HEK293T (cell line): Measurements from ENCODE around the gene MEDAG.

Source experiments
- ARNT ChIP-seq: fragments of 450-650 bp; IDR thresholded peaks from 2 replicates; pipeline ENCODE4 v1.6.1; 2017; ENCODE audit warnings: mild to moderate bottlenecking
- BHLHE40 ChIP-seq: fragments of 450-650 bp; IDR thresholded peaks from 2 replicates; pipeline ENCODE4 v1.6.1; 2016; ENCODE audit warnings: mild to moderate bottlenecking, moderate library complexity, borderline replicate concordance
- ELF4 ChIP-seq: fragments of 450-650 bp; IDR thresholded peaks from 2 replicates; pipeline ENCODE4 v1.6.1; 2017; ENCODE audit warnings: antibody characterized with exemption
- FOXA1 ChIP-seq: fragments of 450-650 bp; IDR thresholded peaks from 2 replicates; pipeline ENCODE4 v1.6.1; 2016; ENCODE audit warnings: mild to moderate bottlenecking
- HDGF ChIP-seq: fragments of 450-650 bp; IDR thresholded peaks from 2 replicates; pipeline ENCODE4 v1.6.1; 2017; ENCODE audit warnings: antibody characterized with exemption, borderline replicate concordance
- L3MBTL2 ChIP-seq: fragments of 450-650 bp; conservative IDR thresholded peaks from 2 replicates; pipeline ENCODE4 v1.6.1; 2016; ENCODE audit warnings: mild to moderate bottlenecking
- NFRKB ChIP-seq: fragments of 450-650 bp; IDR thresholded peaks from 2 replicates; pipeline ENCODE4 v1.6.1; 2016; ENCODE audit warnings: mild to moderate bottlenecking, moderate library complexity
- PKNOX1 ChIP-seq: fragments of 450-650 bp; IDR thresholded peaks from 2 replicates; pipeline ENCODE4 v1.6.1; 2016
- SP1 ChIP-seq: fragments of 450-650 bp; IDR thresholded peaks from 2 replicates; pipeline ENCODE4 v1.6.1; 2017
- SUZ12 ChIP-seq: fragments of 450-650 bp; IDR thresholded peaks from 2 replicates; pipeline ENCODE4 v1.6.1; 2016; ENCODE audit warnings: mild to moderate bottlenecking
- ZNF384 ChIP-seq: fragments of 450-650 bp; IDR thresholded peaks from 2 replicates; pipeline ENCODE4 v1.6.1; 2016

GRCh38 chr13:30862707-30863106 lies 43.4 kb upstream of the MEDAG start:
- TF ChIP-seq ARNT (no peak), SP1 (no peak), NFRKB (no peak), ELF4 (no peak), FOXA1 (no peak), HDGF (no peak), ZNF384 (no peak), BHLHE40 (no peak), L3MBTL2 (no peak), SUZ12 (no peak), PKNOX1 (no peak)
